NCI-H460 (cell line): ENCODE measurements around the gene SRRM1. TPM values are rescaled to one million over a fixed set of nuclear protein-coding genes. Genes with fewer than 3 reads are reported as not detected.
A peak's percentile ranks its signal among the peaks of the same experiment; 100 is the strongest.

ENCODE experiments used
- DNase-seq: peaks from one replicate; pipeline ENCODE4 v3.0.0-alpha.2; 2016; ENCODE audit warnings: low read depth; ENCODE audit errors: extremely low read depth
- polyA plus RNA-seq: library from polyadenylated mRNA; depleted of rRNA; stranded (reverse); fragments of >200 nt; gene quantifications from 2 replicates; pipeline ENCODE4 v1.2.3, GENCODE V29; 2014; cell fraction: nucleus; rRNA removed
- total RNA-seq: library from RNA; depleted of rRNA; stranded (reverse); fragments of >200 nt; shearing (Covaris generic); gene quantifications from 2 replicates; pipeline ENCODE4 v1.2.3, GENCODE V29; 2014; rRNA removed

SRRM1 gene
- total RNA-seq = 50.4 and 50.9 TPM in 2 replicates
- 60.2 and 83.8 TPM in 2 replicates for polyA plus RNA-seq

GRCh38 chr1:24642481-24643362, at the start of gene SRRM1:
TSS of gene SRRM1 (plus strand) at chr1:24643302. CDS start at chr1:24643327, 25 bp downstream.
- DNase-seq = peak; percentile 98

- DNase-seq = no peak
Observed at GRCh38 chr1:24594328-24594598, 48.8 kb upstream of the SRRM1 start.

- DNase-seq = no peak
Observed at GRCh38 chr1:24596401-24596880, 46.7 kb upstream of the SRRM1 start.

GRCh38 chr1:24599265-24599664, 43.8 kb upstream of the SRRM1 start:
- no peak for DNase-seq

DNA sequence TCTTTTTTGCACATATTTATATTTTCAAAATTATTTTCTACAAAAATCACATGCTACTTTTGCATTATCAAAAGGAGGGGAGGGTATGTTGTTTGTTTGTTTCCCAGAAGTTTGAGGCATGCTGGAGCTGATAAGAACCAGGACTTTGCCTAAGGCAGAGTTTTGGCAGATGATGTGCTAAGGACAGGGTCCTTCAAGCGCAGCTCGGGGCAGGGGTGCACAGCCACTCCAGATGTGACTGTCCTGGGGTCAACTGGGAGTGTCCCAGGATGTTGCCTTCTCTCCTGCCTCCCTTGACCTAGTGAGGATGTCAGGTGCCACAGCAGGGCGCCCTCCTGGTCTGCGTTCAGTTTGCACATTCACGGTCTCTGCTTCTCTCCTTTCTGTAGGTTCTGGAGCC, 42.6 kb upstream of the SRRM1 start:
- DNase-seq = no peak

GRCh38 chr1:24605534-24606295, 37.4 kb upstream of the SRRM1 start:
- DNase-seq = no peak

- no peak for DNase-seq
Observed at GRCh38 chr1:24606296-24606605, 36.9 kb upstream of the SRRM1 start.

GRCh38 chr1:24606621-24607020, 36.5 kb upstream of the SRRM1 start:
- no peak for DNase-seq

DNA sequence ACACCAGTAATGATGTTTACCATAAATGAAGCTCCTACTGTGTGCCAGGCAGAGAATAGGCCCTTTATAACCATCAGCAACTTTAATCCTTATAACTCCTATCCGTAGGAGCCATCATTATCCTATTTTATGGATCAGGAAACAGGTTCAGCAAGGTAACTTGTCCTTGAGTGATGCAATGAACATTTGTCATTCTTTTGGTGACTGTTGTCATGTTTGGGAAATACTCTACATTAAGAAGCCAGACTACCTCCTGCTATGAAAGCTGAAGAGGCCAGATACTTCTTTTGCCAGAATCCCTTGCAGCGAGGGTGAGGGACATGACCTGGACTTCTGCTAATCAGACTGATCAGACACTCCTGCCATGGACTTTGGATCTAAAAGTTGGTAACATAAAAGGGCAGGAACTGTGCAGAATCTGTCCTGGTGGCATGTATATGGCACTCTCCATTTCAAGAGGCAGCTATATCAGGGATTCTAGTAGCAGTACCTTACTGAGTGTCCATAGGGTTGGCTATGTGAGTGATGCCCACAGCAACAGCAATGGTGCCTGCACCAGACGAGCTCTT, 33.1 kb upstream of the SRRM1 start:
- DNase-seq = no peak

- no peak for DNase-seq
Observed at GRCh38 chr1:24619376-24619775, 23.7 kb upstream of the SRRM1 start.

GRCh38 chr1:24620678-24621077, 22.4 kb upstream of the SRRM1 start:
- no peak for DNase-seq

DNA sequence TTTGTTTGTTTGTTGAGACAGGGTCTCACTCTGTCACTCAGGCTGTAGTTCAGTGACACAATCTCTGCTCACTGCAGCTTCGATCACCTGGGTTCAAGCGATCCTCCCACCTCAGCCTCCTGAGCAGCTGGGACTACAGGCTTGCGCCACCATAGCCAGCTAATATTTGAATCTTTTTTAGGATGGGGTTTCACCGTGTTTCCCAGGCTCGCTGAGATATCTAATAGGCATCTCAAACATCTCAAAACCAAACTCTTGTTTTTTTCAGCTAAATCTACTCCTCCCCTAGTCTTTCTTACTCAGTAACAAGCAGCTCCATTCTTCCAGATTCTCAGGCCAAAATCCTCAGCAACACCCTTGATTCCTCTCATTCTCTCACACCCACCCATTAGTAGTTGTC, 22.0 kb upstream of the SRRM1 start:
- DNase-seq = no peak

- DNase-seq = no peak
Observed at GRCh38 chr1:24622218-24622617, 20.9 kb upstream of the SRRM1 start.

DNA sequence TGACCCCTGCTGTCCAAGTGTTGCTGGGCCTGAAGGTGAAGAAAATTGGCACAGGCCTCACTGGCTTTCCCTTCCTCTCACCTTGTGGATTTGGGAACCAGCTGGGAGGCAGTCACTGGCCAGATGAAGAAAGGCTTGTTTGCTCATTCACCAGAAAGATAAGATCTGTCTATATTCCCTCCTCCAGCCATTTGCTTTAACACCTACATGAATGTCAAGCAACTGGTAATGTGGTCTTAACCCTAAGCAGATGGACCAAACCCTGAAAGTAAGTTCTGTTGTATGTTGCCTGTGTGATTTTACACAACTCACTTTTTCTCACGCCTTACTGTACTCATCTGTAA, 10.3 kb upstream of the SRRM1 start:
- DNase-seq = no peak

DNA sequence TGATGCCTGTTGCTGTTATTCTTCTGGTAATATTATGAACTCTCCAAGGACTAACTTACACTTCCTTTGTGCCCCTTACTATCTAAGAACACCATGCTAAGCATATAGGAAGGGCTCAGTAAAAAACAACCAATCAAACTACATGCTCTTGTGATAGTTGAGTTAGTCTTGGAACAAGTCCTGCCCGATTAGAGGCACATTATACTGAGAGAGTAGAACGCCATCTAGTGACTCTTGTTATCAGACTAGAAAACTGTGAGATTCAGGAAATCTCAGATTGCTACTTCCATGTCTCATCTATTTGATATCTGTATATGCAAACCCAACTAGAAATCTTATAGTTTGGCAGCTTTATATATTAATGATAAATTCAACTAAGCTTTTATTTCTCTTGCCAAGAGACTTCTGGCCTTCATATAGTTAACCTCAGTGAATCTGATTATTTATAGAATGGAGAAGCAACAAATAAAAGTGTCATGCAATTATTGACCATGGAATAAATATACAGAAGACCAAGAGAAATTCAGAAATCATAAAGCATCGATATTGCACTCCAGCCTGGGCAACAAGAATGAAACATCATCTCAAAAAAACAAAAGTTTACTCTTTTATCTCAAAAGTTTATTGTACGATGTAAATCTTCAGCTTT, 7.8 kb upstream of the SRRM1 start:
- DNase-seq = peak; percentile 65

DNA sequence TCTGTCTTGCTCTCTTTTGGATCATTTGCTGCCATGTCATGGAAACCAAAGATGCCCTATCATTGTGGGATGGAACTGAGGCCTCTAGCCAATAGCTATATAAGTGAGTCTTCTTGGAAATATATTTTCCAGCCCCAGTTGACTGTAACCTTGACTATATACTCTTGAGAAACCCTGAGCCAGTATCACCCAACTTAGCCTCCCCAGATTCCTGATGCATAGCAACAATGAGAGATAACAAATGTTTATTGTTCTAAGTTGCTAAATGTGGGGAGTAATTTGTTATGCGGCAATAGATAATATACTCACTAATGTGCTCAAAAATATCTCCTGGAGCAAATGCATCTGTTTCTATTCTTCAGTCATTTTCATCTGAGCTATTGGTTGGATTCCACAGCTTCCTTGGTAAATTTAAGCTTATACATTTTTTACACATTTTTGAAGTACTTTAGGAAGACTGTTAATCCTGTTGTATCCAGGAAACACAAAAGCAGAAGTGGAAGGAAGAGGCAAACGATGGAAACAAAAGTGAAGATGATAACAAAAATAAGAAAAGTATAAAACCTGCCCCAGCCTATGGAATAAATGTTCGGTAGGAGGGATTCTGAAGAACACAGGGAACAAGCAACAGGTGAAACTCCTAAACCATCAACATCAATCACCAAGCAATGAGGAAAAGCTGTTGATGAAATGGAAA, 6.3 kb upstream of the SRRM1 start:
- no peak for DNase-seq

GRCh38 chr1:24639094-24639493, 4.0 kb upstream of the SRRM1 start:
- no peak for DNase-seq

GRCh38 chr1:24639881-24640280, 3.2 kb upstream of the SRRM1 start:
- no peak for DNase-seq

DNA sequence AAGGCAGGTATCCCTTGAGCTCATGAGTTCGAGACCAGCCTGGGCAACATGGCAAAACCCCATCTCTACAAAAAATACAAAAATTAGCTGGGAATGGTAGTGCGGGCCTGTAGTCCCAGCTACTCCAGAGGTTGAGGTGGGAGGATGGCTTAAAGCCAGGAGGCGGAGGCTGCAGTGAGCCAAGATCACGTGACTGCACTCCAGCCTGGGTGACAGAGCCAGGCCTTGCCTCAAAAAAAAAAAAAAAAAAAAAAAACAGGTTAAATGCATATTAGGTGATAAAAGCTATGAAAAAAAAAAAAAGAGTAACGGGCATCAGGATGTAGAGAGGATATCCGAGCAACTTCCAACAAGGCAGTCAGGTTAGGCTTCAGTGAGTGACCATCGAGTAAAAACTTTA, 2.8 kb upstream of the SRRM1 start:
- no peak for DNase-seq

DNA sequence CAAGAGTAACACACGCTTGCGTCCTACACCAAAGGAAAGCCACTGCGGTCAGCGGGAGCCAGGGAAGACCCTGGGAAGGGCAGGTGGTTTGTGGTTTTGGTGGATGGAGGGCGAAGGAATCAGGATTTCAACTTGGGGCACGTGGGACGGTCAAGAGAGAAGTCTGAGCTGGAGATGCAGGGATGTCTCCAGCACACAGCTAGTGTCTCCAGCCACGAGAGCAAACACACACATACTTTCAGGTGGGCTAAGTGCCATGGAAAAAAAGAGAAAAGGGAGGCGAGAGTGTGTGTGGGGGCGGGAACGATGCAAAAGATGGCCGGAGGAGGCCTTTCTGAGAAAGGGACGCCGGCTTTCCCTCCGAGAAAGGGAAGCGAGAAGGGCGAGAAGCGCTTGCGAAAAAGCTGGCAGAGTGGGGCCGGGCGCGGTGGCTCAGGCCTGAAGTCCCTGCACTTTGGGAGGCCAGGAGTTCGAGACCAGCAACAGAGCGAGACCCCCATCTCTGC, 1.4 kb upstream of the SRRM1 start:
- no peak for DNase-seq
